Measurements from ENCODE around the gene NUP210.

The NUP210 gene

GRCh38 chr3:13353936-13354542, 66.1 kb downstream of the NUP210 start:
- in situ Hi-C loops (cut with MboI; ENCODE audit: low sequenced_read_pairs): no loop called here

- in situ Hi-C loops (cut with MboI; ENCODE audit: low sequenced_read_pairs): no loop called here
Observed at GRCh38 chr3:13353506-13353905, 66.6 kb downstream of the NUP210 start.

GRCh38 chr3:13352621-13353131, 67.4 kb downstream of the NUP210 start:
- in situ Hi-C loops (cut with MboI; ENCODE audit: low sequenced_read_pairs): no loop called here

GRCh38 chr3:13349823-13350222, 70.3 kb downstream of the NUP210 start:
- in situ Hi-C loops (cut with MboI; ENCODE audit: low sequenced_read_pairs): no loop called here

GRCh38 chr3:13348661-13349396, 71.3 kb downstream of the NUP210 start:
- in situ Hi-C loops (cut with MboI; ENCODE audit: low sequenced_read_pairs): no loop called here

GRCh38 chr3:13348100-13348499, 72.0 kb downstream of the NUP210 start:
- in situ Hi-C loops (cut with MboI; ENCODE audit: low sequenced_read_pairs): no loop called here

- in situ Hi-C loops (cut with MboI; ENCODE audit: low sequenced_read_pairs): no loop called here
Observed at GRCh38 chr3:13347390-13347950, 72.7 kb downstream of the NUP210 start.

GRCh38 chr3:13346481-13347389, 73.4 kb downstream of the NUP210 start:
- in situ Hi-C loops (cut with MboI; ENCODE audit: low sequenced_read_pairs): no loop called here

GRCh38 chr3:13345772-13346171, 74.3 kb downstream of the NUP210 start:
- in situ Hi-C loops (cut with MboI; ENCODE audit: low sequenced_read_pairs): no loop called here

- in situ Hi-C loops (cut with MboI; ENCODE audit: low sequenced_read_pairs): no loop called here
Observed at GRCh38 chr3:13345284-13345683, 74.8 kb downstream of the NUP210 start.

- in situ Hi-C loops (cut with MboI; ENCODE audit: low sequenced_read_pairs): no loop called here
Observed at GRCh38 chr3:13344663-13345062, 75.5 kb downstream of the NUP210 start.

- in situ Hi-C loops (cut with MboI; ENCODE audit: low sequenced_read_pairs): no loop called here
Observed at GRCh38 chr3:13343601-13344000, 76.5 kb downstream of the NUP210 start.

GRCh38 chr3:13341229-13341905, 78.8 kb downstream of the NUP210 start:
- in situ Hi-C loops (cut with MboI; ENCODE audit: low sequenced_read_pairs): no loop called here

GRCh38 chr3:13339833-13340232, 80.3 kb downstream of the NUP210 start:
- in situ Hi-C loops (cut with MboI; ENCODE audit: low sequenced_read_pairs): no loop called here

- in situ Hi-C loops (cut with MboI; ENCODE audit: low sequenced_read_pairs): no loop called here
Observed at GRCh38 chr3:13338996-13339395, 81.1 kb downstream of the NUP210 start.

- in situ Hi-C loops (cut with MboI; ENCODE audit: low sequenced_read_pairs): no loop called here
Observed at GRCh38 chr3:13338231-13338630, 81.9 kb downstream of the NUP210 start.

GRCh38 chr3:13336592-13336991, 83.5 kb downstream of the NUP210 start:
- in situ Hi-C loops (cut with MboI; ENCODE audit: low sequenced_read_pairs): no loop called here

- in situ Hi-C loops (cut with MboI; ENCODE audit: low sequenced_read_pairs): no loop called here
Observed at GRCh38 chr3:13335503-13335902, 84.6 kb downstream of the NUP210 start.

- in situ Hi-C loops (cut with MboI; ENCODE audit: low sequenced_read_pairs): no loop called here
Observed at GRCh38 chr3:13335059-13335458, 85.1 kb downstream of the NUP210 start.

- in situ Hi-C loops (cut with MboI; ENCODE audit: low sequenced_read_pairs): no loop called here
Observed at GRCh38 chr3:13333236-13333897, 86.8 kb downstream of the NUP210 start.

Data from HL-60/S4 treated with retinoic acid at 250 ng/mL for 4 days and 3 days (cell line).